HG03039 (cell line): ENCODE measurements around the gene TMEM156.
A peak's percentile ranks its signal among the peaks of the same experiment; 100 is the strongest.
"Not testable (repeated sequence)": the region's sequence is repeated elsewhere in the genome, so short reads cannot be mapped to it uniquely, and the experiment has no call there.

Experiments
- ATAC-seq: cut with Tn5 transposase; IDR thresholded peaks from one replicate; pipeline ENCODE4 v1.9.1; 2021; ENCODE audit warnings: mild to moderate bottlenecking, moderate library complexity; ENCODE audit not compliant: unreplicated experiment

TMEM156 gene

GRCh38 chr4:39044364-39044955 lies 12.3 kb upstream of the TMEM156 start:
- ATAC-seq = peak; percentile 72

GRCh38 chr4:39043861-39044363 lies 11.7 kb upstream of the TMEM156 start:
- ATAC-seq = no peak

GRCh38 chr4:39043058-39043860 lies 11.1 kb upstream of the TMEM156 start:
- no peak for ATAC-seq

GRCh38 chr4:39042366-39042765 lies 10.2 kb upstream of the TMEM156 start:
- no peak for ATAC-seq

GRCh38 chr4:39039108-39039507 lies 6.9 kb upstream of the TMEM156 start:
- no peak for ATAC-seq

GRCh38 chr4:39037941-39038340 lies 5.7 kb upstream of the TMEM156 start:
- ATAC-seq = no peak

GRCh38 chr4:39037491-39037825 lies 5.2 kb upstream of the TMEM156 start:
- no peak for ATAC-seq

GRCh38 chr4:39036172-39036571 lies 4.0 kb upstream of the TMEM156 start:
- ATAC-seq = no peak

- ATAC-seq = not testable (repeated sequence)
Measured at GRCh38 chr4:39031590-39032020, 604 bp downstream of the TMEM156 start.

- ATAC-seq = no peak
Measured at GRCh38 chr4:39030725-39031124, 1.5 kb downstream of the TMEM156 start.

GRCh38 chr4:39029752-39030694 lies 2.2 kb downstream of the TMEM156 start:
- no peak for ATAC-seq

GRCh38 chr4:39026096-39026495 lies 6.1 kb downstream of the TMEM156 start:
- no peak for ATAC-seq

GRCh38 chr4:39025552-39026085 lies 6.6 kb downstream of the TMEM156 start:
- no peak for ATAC-seq

- no peak for ATAC-seq
Measured at GRCh38 chr4:39024311-39024865, 7.8 kb downstream of the TMEM156 start.

- ATAC-seq = no peak
Measured at GRCh38 chr4:39023059-39023458, 9.2 kb downstream of the TMEM156 start.

GRCh38 chr4:39022241-39022640 lies 10.0 kb downstream of the TMEM156 start:
- no peak for ATAC-seq

GRCh38 chr4:39021631-39022030 lies 10.6 kb downstream of the TMEM156 start:
- ATAC-seq = no peak

GRCh38 chr4:39020130-39020529 lies 12.1 kb downstream of the TMEM156 start:
- ATAC-seq = no peak

GRCh38 chr4:39014028-39014427 lies 18.2 kb downstream of the TMEM156 start:
- ATAC-seq = no peak

GRCh38 chr4:39004758-39005157 lies 27.5 kb downstream of the TMEM156 start:
- no peak for ATAC-seq

GRCh38 chr4:39002058-39002457 lies 30.2 kb downstream of the TMEM156 start:
- not testable (repeated sequence) for ATAC-seq
